ENCODE data around the gene PRKCE. TPM values are rescaled to one million over a fixed set of nuclear protein-coding genes. Genes with fewer than 3 reads are reported as not detected.
"Not testable (repeated sequence)": the region's sequence is repeated elsewhere in the genome, so short reads cannot be mapped to it uniquely, and the experiment has no call there.

PRKCE gene
- total RNA-seq, 1 experiment from 2014 or later, result 2.4 TPM

- CTCF ChIA-PET, result no interaction called here
Measured at GRCh38 chr2:45889620-45890370, 238.3 kb downstream of the PRKCE start.

DNA sequence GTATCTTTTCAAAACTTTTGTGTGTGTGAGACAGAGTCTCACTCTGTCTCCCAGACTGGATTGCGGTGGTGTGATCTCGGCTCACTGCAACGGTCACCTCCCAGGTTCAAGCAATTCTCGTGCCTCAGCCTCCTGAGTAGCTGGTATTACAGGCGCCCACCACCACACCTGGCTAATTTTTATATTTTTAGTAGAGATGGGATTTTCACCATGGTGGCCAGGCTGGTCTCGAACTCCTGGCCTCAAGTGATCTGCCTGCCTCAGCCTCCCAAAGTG lies 238.8 kb downstream of the PRKCE start:
- DNase-seq (ENCODE audit: low spot score); intact Hi-C loops (cut with micrococcal nuclease; ENCODE audit: unreplicated experiment); H3K9me3 ChIP-seq (ENCODE audit: low read depth, low read length, poor library complexity, severe bottlenecking); H3K36me3 ChIP-seq (ENCODE audit: insufficient read depth, low read length, poor library complexity, severe bottlenecking); CTCF ChIA-PET; POLR2A ChIA-PET (ENCODE audit: low non-redundant PET); BruUV-seq (replicated peaks); H3K4me3 ChIP-seq (ENCODE audit: low read depth, low read length, poor library complexity, severe bottlenecking); H3K27ac ChIP-seq (ENCODE audit: low read depth, low read length, poor library complexity, severe bottlenecking); H3K27me3 ChIP-seq (replicated peaks; ENCODE audit: insufficient read depth, low read depth, low read length, poor library complexity): not testable (repeated sequence)
- H3K4me1 ChIP-seq (ENCODE audit: insufficient read depth, low read length, poor library complexity, severe bottlenecking), result peaks cover 11% of the 10 kb centered on the region

More at GRCh38 chr2:45889620-45890370, 238.3 kb downstream of the PRKCE start:
- H3K27me3 ChIP-seq (replicated peaks; ENCODE audit: insufficient read depth, low read depth, low read length, poor library complexity), result no peaks in the 10 kb centered on the region
- DNase-seq (ENCODE audit: low spot score), result no peak
- TF ChIP-seq, protein P1, sequence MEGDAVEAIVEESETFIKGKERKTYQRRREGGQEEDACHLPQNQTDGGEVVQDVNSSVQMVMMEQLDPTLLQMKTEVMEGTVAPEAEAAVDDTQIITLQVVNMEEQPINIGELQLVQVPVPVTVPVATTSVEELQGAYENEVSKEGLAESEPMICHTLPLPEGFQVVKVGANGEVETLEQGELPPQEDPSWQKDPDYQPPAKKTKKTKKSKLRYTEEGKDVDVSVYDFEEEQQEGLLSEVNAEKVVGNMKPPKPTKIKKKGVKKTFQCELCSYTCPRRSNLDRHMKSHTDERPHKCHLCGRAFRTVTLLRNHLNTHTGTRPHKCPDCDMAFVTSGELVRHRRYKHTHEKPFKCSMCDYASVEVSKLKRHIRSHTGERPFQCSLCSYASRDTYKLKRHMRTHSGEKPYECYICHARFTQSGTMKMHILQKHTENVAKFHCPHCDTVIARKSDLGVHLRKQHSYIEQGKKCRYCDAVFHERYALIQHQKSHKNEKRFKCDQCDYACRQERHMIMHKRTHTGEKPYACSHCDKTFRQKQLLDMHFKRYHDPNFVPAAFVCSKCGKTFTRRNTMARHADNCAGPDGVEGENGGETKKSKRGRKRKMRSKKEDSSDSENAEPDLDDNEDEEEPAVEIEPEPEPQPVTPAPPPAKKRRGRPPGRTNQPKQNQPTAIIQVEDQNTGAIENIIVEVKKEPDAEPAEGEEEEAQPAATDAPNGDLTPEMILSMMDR (conservative IDR thresholded peaks at IDR 0.05; ENCODE audit: low read depth, low read length), result no peak
- no peak for TF ChIP-seq EZH2 (IDR thresholded peaks at IDR 0.05; ENCODE audit: borderline replicate concordance, low read depth, low read length, poor library complexity, severe bottlenecking)
- intact Hi-C loops (cut with micrococcal nuclease; ENCODE audit: unreplicated experiment), result no loop called here
- H3K4me3 ChIP-seq (ENCODE audit: low read depth, low read length, poor library complexity, severe bottlenecking), result no peak overlapping the region
- POLR2A ChIA-PET (ENCODE audit: low non-redundant PET), result no interaction called here
- H3K36me3 ChIP-seq (ENCODE audit: insufficient read depth, low read length, poor library complexity, severe bottlenecking), result no peaks in the 10 kb centered on the region
- H3K9me3 ChIP-seq (ENCODE audit: low read depth, low read length, poor library complexity, severe bottlenecking), result no peaks in the 10 kb centered on the region
- peaks cover 9% of the 10 kb centered on the region for H3K4me1 ChIP-seq (ENCODE audit: insufficient read depth, low read length, poor library complexity, severe bottlenecking)
- H3K27ac ChIP-seq (ENCODE audit: low read depth, low read length, poor library complexity, severe bottlenecking), result no peak overlapping the region
- BruUV-seq (replicated peaks), result no TSS peak

DNA sequence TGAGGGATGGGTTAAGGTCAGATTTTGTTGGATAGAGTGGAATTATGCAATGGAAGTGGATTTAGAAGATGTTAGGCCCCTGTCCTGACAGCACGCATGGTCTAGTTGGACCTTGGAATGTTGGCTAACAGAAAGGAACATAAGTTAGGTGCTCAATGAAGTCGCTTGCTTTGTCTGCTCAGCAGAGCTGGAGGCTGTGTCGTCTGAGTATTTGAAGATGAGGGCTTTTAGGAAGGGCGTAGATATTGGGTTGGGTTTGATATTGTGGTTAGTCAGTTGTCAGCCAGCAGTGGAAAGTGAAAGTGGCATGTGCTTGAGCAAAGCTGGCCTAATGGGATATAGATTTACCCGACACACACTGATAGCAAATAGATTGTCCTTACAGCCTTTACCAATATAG lies 239.3 kb downstream of the PRKCE start:
- no peak overlapping the region for H3K4me3 ChIP-seq (ENCODE audit: low read depth, low read length, poor library complexity, severe bottlenecking)
- H3K36me3 ChIP-seq (ENCODE audit: insufficient read depth, low read length, poor library complexity, severe bottlenecking), result no peaks in the 10 kb centered on the region
- no peak for TF ChIP-seq EZH2 (IDR thresholded peaks at IDR 0.05; ENCODE audit: borderline replicate concordance, low read depth, low read length, poor library complexity, severe bottlenecking)
- TF ChIP-seq, protein P1 (conservative IDR thresholded peaks at IDR 0.05; ENCODE audit: low read depth, low read length), result no peak
- H3K27me3 ChIP-seq (replicated peaks; ENCODE audit: insufficient read depth, low read depth, low read length, poor library complexity), result no peaks in the 10 kb centered on the region
- H3K9me3 ChIP-seq (ENCODE audit: low read depth, low read length, poor library complexity, severe bottlenecking), result no peaks in the 10 kb centered on the region
- H3K27ac ChIP-seq (ENCODE audit: low read depth, low read length, poor library complexity, severe bottlenecking), result no peak overlapping the region
- CTCF ChIA-PET, result no interaction called here
- POLR2A ChIA-PET (ENCODE audit: low non-redundant PET), result no interaction called here
- no peak for DNase-seq (ENCODE audit: low spot score)
- peaks cover 16% of the 10 kb centered on the region for H3K4me1 ChIP-seq (ENCODE audit: insufficient read depth, low read length, poor library complexity, severe bottlenecking)
- intact Hi-C loops (cut with micrococcal nuclease; ENCODE audit: unreplicated experiment), result no loop called here
- BruUV-seq (replicated peaks), result no TSS peak
